Vagina (tissue), 2 donors: Measurements from ENCODE around the gene FAM78B. TPM values are rescaled to one million over a fixed set of nuclear protein-coding genes. Genes with fewer than 3 reads are reported as not detected.

ENCODE experiments used
- DNase-seq, 2 donors: peaks; one replicate each; pipeline ENCODE4 v3.0.0-alpha.2; 2017; ENCODE audit errors: extremely low spot score in 2 of 2
- H3K27ac ChIP-seq: fragments of 200-600 bp; sonication (generic); one replicate; pipeline ENCODE4 v1.5.1; 2019
- H3K27me3 ChIP-seq: fragments of 200-600 bp; sonication (generic); one replicate; pipeline ENCODE4 v1.5.1; 2019
- H3K36me3 ChIP-seq, 2 donors: fragments of 200-600 bp; sonication (generic); one replicate each; pipeline ENCODE4 v1.5.1; 2017 to 2019
- H3K4me1 ChIP-seq: fragments of 200-600 bp; sonication (generic); one replicate; pipeline ENCODE4 v1.5.1; 2019
- H3K4me3 ChIP-seq, 2 donors: fragments of 200-600 bp; sonication (generic); 1 replicate in 1 of 2; 2 replicates in 1 of 2; pipeline ENCODE4 v1.5.1; 2016 to 2019
- H3K9me3 ChIP-seq: fragments of 200-600 bp; sonication (generic); one replicate; pipeline ENCODE4 v1.5.1; 2019
- POLR2A ChIP-seq, 2 donors: fragments of 450-650 bp; IDR thresholded peaks; one replicate each; pipeline ENCODE4 v1.6.1; 2017; ENCODE audit warnings: antibody characterized with exemption in 2 of 2, mild to moderate bottlenecking in 2 of 2, moderate library complexity in 2 of 2
- POLR2AphosphoS5 ChIP-seq, 2 donors: sonication (generic); formaldehyde crosslinking; IDR thresholded peaks; one replicate each; pipeline ENCODE4 v1.9.0; 2017; ENCODE audit warnings: antibody characterized with exemption in 2 of 2, mild to moderate bottlenecking in 2 of 2, low read depth in 1 of 2; ENCODE audit not compliant: insufficient read depth in 1 of 2
- intact Hi-C: fragments of 100-400 bp; cut with DNase I; formaldehyde crosslinking; loops from one replicate; pipeline ENCODE4 v1.15.1; 2023
- microRNA counts, 2 donors: library from miRNA; unstranded; fragments of <30 nt; microRNA quantifications; one replicate each; lab custom pipeline; 2016 to 2017
- microRNA-seq: library from miRNA; unstranded; fragments of <30 nt; microRNA quantifications from one replicate; pipeline ENCODE4, GENCODE V29; 2017; ENCODE audit warnings: borderline number of aligned reads, borderline replicate concordance
- small RNA-seq: library from RNA; depleted of rRNA; stranded (forward); fragments of <200 nt; gene quantifications from one replicate; pipeline ENCODE3, GENCODE V24; 2016
- total RNA-seq: library from RNA; depleted of rRNA; stranded (reverse); fragments of >200 nt; gene quantifications from one replicate; pipeline ENCODE4 v1.2.3, GENCODE V29; 2016
- TF ChIP-seq, protein P1 (sequence below), 3 experiments: fragments of 450-650 bp in 2 of 3; fragments of 200-600 bp in 1 of 3; sonication (generic) in 1 of 3; IDR thresholded peaks; one replicate each; pipeline ENCODE4 v1.5.1; 2017 to 2019; ENCODE audit warnings: antibody characterized with exemption in 3 of 3, mild to moderate bottlenecking in 2 of 3, moderate library complexity in 2 of 3

Gene FAM78B
- total RNA-seq, 1 donor from 2014 or later = 4.4 TPM

DNA sequence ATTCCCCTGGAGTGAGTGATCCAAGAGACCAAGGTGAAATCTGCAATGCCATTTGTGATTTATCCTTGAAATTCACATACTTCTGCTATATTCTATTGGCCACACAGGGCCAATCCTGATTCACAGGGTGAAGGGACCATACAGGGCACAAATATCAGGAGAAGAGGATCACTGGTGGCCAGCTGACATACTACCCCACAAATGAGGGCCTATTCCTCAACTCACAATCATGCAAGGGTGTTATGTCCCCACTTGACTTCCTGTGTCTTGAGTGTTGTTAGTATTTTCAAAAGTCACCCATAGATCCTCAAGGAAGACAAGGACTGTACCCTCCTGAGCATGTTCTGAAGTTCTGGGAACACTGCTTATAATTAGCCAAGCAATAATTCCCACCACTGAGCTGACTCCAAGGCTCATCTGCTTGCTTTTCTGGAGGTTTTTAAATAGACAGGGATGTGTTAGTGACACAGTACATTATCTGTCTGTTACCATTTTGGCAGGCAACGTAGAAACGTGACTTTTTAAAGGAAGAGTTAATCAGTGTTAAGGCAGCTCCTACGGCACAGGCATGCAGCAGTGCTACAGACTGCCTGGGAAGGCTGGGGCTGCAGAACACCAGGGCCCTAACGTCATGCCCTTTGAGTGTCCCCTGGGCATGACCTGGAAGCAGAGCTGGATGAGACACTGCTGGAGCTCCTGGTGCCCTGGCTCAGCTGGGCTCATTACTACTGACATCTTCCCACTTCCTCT lies 137.4 kb downstream of the FAM78B start:
- intact Hi-C loops = no loop called here
- DNase-seq = no peak

DNA sequence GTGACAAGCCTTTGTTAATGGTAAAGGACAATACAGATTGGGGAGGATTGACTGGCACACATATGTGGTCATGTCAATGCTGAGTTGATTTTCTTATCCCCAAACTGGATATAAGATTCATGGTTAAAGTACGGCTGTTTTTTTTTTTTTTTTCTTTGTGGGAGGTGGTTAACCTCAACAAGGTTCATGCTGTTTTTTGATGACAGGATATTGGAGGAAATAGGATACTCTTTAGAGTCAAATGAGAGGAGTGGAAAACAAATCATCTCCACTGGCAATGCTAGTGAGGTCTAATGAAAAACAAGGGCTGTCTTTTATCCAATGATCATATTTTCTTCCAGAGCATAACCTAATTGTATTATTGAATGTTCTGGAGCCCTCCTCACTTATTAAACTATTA lies 140.2 kb downstream of the FAM78B start:
- Histone ChIP-seq H3K27me3 (no peaks in the 10 kb centered on the region), H3K4me1 (no peaks in the 10 kb centered on the region), H3K9me3 (no peaks in the 10 kb centered on the region), H3K4me3 (no peak overlapping the region), H3K27ac (no peak overlapping the region), H3K36me3 (no peaks in the 10 kb centered on the region)
- intact Hi-C loops = no loop called here
- no peak for DNase-seq
- TF ChIP-seq POLR2AphosphoS5 (IDR thresholded peaks at IDR 0.05; ENCODE audit: insufficient read depth in 1 of 2, low read depth in 1 of 2) (no peak), POLR2A (IDR thresholded peaks at IDR 0.05) (no peak)
- TF ChIP-seq, protein P1, sequence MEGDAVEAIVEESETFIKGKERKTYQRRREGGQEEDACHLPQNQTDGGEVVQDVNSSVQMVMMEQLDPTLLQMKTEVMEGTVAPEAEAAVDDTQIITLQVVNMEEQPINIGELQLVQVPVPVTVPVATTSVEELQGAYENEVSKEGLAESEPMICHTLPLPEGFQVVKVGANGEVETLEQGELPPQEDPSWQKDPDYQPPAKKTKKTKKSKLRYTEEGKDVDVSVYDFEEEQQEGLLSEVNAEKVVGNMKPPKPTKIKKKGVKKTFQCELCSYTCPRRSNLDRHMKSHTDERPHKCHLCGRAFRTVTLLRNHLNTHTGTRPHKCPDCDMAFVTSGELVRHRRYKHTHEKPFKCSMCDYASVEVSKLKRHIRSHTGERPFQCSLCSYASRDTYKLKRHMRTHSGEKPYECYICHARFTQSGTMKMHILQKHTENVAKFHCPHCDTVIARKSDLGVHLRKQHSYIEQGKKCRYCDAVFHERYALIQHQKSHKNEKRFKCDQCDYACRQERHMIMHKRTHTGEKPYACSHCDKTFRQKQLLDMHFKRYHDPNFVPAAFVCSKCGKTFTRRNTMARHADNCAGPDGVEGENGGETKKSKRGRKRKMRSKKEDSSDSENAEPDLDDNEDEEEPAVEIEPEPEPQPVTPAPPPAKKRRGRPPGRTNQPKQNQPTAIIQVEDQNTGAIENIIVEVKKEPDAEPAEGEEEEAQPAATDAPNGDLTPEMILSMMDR (IDR thresholded peaks at IDR 0.05) = no peak

More for the DNA sequence above, 137.4 kb downstream of the FAM78B start:
- Histone ChIP-seq H3K9me3 (no peaks in the 10 kb centered on the region), H3K4me1 (no peaks in the 10 kb centered on the region), H3K4me3 (no peak overlapping the region), H3K27me3 (no peaks in the 10 kb centered on the region), H3K27ac (no peak overlapping the region), H3K36me3 (no peaks in the 10 kb centered on the region)
- TF ChIP-seq POLR2A (IDR thresholded peaks at IDR 0.05) (no peak), POLR2AphosphoS5 (IDR thresholded peaks at IDR 0.05; ENCODE audit: insufficient read depth in 1 of 2, low read depth in 1 of 2) (no peak)
- TF ChIP-seq, protein P1 (IDR thresholded peaks at IDR 0.05) = no peak

DNA sequence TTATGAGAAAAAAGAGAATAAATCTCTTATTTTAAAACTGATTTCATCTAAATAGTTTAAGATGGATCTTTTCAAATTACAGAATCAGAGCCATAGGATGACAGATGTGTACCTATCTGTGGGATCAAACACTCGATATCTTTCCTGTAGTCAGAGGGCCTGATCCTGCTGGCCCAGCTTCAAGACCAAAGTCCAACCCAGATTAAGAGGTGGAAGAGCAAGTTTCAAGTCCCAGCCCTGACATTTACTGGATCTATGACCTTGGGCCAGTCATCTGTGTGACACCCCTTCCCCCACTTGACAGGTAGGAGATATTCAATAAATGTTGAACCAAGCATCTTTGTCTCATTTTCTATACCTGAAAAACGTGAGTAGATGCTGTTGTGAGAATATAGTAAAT lies 140.7 kb downstream of the FAM78B start:
- H3K27ac ChIP-seq = no peak overlapping the region
- no peak for DNase-seq
- H3K36me3 ChIP-seq = no peaks in the 10 kb centered on the region
- no peaks in the 10 kb centered on the region for H3K27me3 ChIP-seq
- no peaks in the 10 kb centered on the region for H3K9me3 ChIP-seq
- TF ChIP-seq, protein P1 (IDR thresholded peaks at IDR 0.05) = no peak
- TF ChIP-seq POLR2AphosphoS5 (IDR thresholded peaks at IDR 0.05; ENCODE audit: insufficient read depth in 1 of 2, low read depth in 1 of 2) (no peak), POLR2A (IDR thresholded peaks at IDR 0.05) (no peak)
- intact Hi-C loops = no loop called here
- H3K4me1 ChIP-seq = no peaks in the 10 kb centered on the region
- H3K4me3 ChIP-seq = no peak overlapping the region

DNA sequence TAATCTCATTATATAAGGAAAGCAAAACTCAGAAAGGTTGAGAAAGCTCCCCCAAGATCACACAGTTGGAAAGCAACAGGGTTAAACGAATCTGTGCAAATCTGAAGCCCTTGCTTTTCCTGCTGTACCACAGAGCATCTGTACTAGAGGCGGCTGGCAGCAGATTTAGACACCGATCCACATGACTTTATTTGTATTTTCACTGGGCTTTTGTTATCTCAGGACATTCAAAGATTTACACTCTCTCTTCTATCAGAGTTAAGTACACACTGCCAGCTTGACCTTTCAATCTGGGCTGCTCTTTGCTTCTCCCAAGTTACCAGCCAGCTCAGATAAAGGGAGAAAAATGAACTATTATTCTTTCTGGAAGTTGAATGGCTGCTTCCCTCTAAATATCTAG lies 146.6 kb downstream of the FAM78B start:
- no peaks in the 10 kb centered on the region for H3K27me3 ChIP-seq
- no peaks in the 10 kb centered on the region for H3K4me1 ChIP-seq
- H3K9me3 ChIP-seq = no peaks in the 10 kb centered on the region
- H3K27ac ChIP-seq = no peak overlapping the region
- no peak overlapping the region for H3K4me3 ChIP-seq
- no peak for DNase-seq
- TF ChIP-seq, protein P1 (IDR thresholded peaks at IDR 0.05) = no peak
- TF ChIP-seq POLR2A (IDR thresholded peaks at IDR 0.05) (no peak), POLR2AphosphoS5 (IDR thresholded peaks at IDR 0.05; ENCODE audit: insufficient read depth in 1 of 2, low read depth in 1 of 2) (no peak)
- intact Hi-C loops = no loop called here
- H3K36me3 ChIP-seq = no peaks in the 10 kb centered on the region

MicroRNAs within 50 kb of the gene (microRNA counts, 767-probe panel; counts per million panel counts)
- 238 to 261 counts per million in 2 donors for microRNA hsa-miR-921 (lab: Ali Mortazavi, UCI)

Small RNA genes lying within 50 kb of the gene (microRNA-seq; reads per million reads assigned to microRNA genes)
- gene MIR921 = not detected

Small RNA genes lying within 50 kb of the gene (small RNA-seq; reads per million reads assigned to genes)
- gene MIR921 (not detected), gene RNA5SP64 (not detected)
